B cell (primary cell): ENCODE results near the gene KCTD4. TPM values are rescaled to one million over a fixed set of nuclear protein-coding genes. Genes with fewer than 3 reads are reported as not detected.

Experiments
- ATAC-seq: fragments of 200-7000 bp; cut with Tn5 transposase; one replicate; pipeline ENCODE4 v1.10.0; 2021; ENCODE audit warnings: low read depth, mild to moderate bottlenecking, moderate number of reproducible peaks, moderate library complexity
- CTCF ChIA-PET: fragments of 350-600 bp; sonication (Branson Sonifier 250); formaldehyde crosslinking; loops from one replicate; lab custom pipeline; 2021; ENCODE audit warnings: antibody characterized with exemption, inconsistent platforms; lab: Charles Lee
- POLR2A ChIA-PET: fragments of 350-600 bp; sonication (Branson Sonifier 250); formaldehyde crosslinking; loops from one replicate; lab custom pipeline; 2021; ENCODE audit warnings: antibody characterized with exemption; lab: Charles Lee
- DNase-seq: peaks from one replicate; pipeline ENCODE4 v3.0.0; 2013
- H2AFZ ChIP-seq: 2 replicates; pipeline ENCODE4 v1.6.1; 2012; ENCODE audit warnings: mild to moderate bottlenecking, low read depth, low read length; ENCODE audit not compliant: insufficient read depth, poor library complexity, severe bottlenecking
- H3K27ac ChIP-seq, 2 donors: 1 replicate in 1 of 2; 2 replicates in 1 of 2; pipeline ENCODE4 v1.5.1; 2012 to 2013; ENCODE audit warnings: low read length in 2 of 2, mild to moderate bottlenecking in 2 of 2, moderate library complexity in 1 of 2
- H3K27me3 ChIP-seq, 4 experiments: fragments of 200-600 bp in 1 of 4; sonication (generic) in 1 of 4; replicated peaks in 1 of 4; 1 replicate in 2 of 4; 2 replicates in 2 of 4; pipeline versions ENCODE4 v1.6.1 to v1.7.0; 2013 to 2016; ENCODE audit warnings: low read length in 3 of 4, mild to moderate bottlenecking in 2 of 4, mixed read lengths in 1 of 4, moderate library complexity in 1 of 4; ENCODE audit not compliant: insufficient read depth in 4 of 4, control insufficient read depth in 3 of 4; ENCODE audit errors: control extremely low read depth in 1 of 4
- H3K36me3 ChIP-seq, 2 experiments: replicated peaks in 1 of 2; 1 replicate in 1 of 2; 2 replicates in 1 of 2; pipeline versions ENCODE4 v1.6.1 to v1.7.1; 2013; ENCODE audit warnings: low read length in 1 of 2; ENCODE audit not compliant: insufficient read depth in 2 of 2, control insufficient read depth in 1 of 2; ENCODE audit errors: control extremely low read depth in 1 of 2, extremely low read depth in 1 of 2
- H3K4me1 ChIP-seq, 2 donors: fragments of 200-600 bp in 1 of 2; sonication (generic) in 1 of 2; 1 replicate in 1 of 2; 2 replicates in 1 of 2; pipeline versions ENCODE4 v1.5.1 to v1.6.1; 2013 to 2017; ENCODE audit warnings: low read length in 2 of 2; ENCODE audit not compliant: control insufficient read depth in 2 of 2, insufficient read depth in 2 of 2
- H3K4me2 ChIP-seq: replicated peaks from 2 replicates; pipeline ENCODE3; 2012; ENCODE audit warnings: mild to moderate bottlenecking, low read depth, low read length; ENCODE audit not compliant: poor library complexity, severe bottlenecking
- H3K4me3 ChIP-seq, 5 experiments: fragments of 200-600 bp in 1 of 5; sonication (generic) in 1 of 5; 1 replicate in 3 of 5; 2 replicates in 2 of 5; pipeline versions ENCODE4 v1.5.1 to v1.7.0; 2011 to 2016; ENCODE audit warnings: low read length in 4 of 5, mild to moderate bottlenecking in 4 of 5, low read depth in 2 of 5, control low read depth in 1 of 5, moderate library complexity in 1 of 5; ENCODE audit not compliant: insufficient read depth in 1 of 5; ENCODE audit errors: control extremely low read depth in 1 of 5, extremely low read depth in 1 of 5
- H3K79me2 ChIP-seq: fragments of 200-600 bp; sonication (generic); one replicate; pipeline ENCODE4 v1.6.0; 2016; ENCODE audit warnings: low read length; ENCODE audit not compliant: control insufficient read depth, insufficient read depth
- H3K9ac ChIP-seq: fragments of 200-600 bp; sonication (generic); 2 replicates; pipeline ENCODE4 v1.6.1; 2017; ENCODE audit warnings: mild to moderate bottlenecking, low read length, moderate library complexity
- H3K9me3 ChIP-seq, 3 donors: one replicate each; pipeline versions ENCODE4 v1.6.1 to v1.7.1; 2013; ENCODE audit warnings: low read length in 2 of 3; ENCODE audit not compliant: control insufficient read depth in 2 of 3, insufficient read depth in 1 of 3; ENCODE audit errors: control extremely low read depth in 1 of 3
- H4K20me1 ChIP-seq: 2 replicates; pipeline ENCODE4 v1.6.0; 2012; ENCODE audit warnings: mild to moderate bottlenecking, low read length; ENCODE audit not compliant: insufficient read depth, control insufficient read depth, poor library complexity, severe bottlenecking
- H3K27ac Mint-ChIP-seq: one replicate; pipeline ENCODE4 v1.8.0; 2021; ENCODE audit warnings: mixed read lengths
- H3K27me3 Mint-ChIP-seq: one replicate; pipeline ENCODE4 v1.8.0; 2021; ENCODE audit warnings: mixed read lengths
- H3K4me1 Mint-ChIP-seq: one replicate; pipeline ENCODE4 v1.8.0; 2021; ENCODE audit warnings: mixed read lengths
- H3K4me3 Mint-ChIP-seq: one replicate; pipeline ENCODE4 v1.8.0; 2021; ENCODE audit warnings: mixed read lengths
- H3K9me3 Mint-ChIP-seq: one replicate; pipeline ENCODE4 v1.8.0; 2022; ENCODE audit warnings: mixed read lengths; ENCODE audit not compliant: insufficient read depth
- EZH2 ChIP-seq: IDR thresholded peaks from 2 replicates; pipeline ENCODE4 v1.6.1; 2012; ENCODE audit warnings: borderline replicate concordance, low read depth, mild to moderate bottlenecking, moderate library complexity, low read length; ENCODE audit not compliant: insufficient read depth, poor library complexity, severe bottlenecking
- WGBS: methylation state at CpG from one replicate; pipeline ENCODE4 v1.1.5; 2013; ENCODE audit warnings: missing lambda C conversion rate; ENCODE audit not compliant: insufficient coverage; 5-methylcytosine and 5-hydroxymethylcytosine counted together
- intact Hi-C: fragments of 100-400 bp; cut with micrococcal nuclease; formaldehyde crosslinking; loops from one replicate; pipeline ENCODE4 v1.10.0; 2022
- polyA plus RNA-seq: library from polyadenylated mRNA; depleted of rRNA; stranded (reverse); fragments of >200 nt; gene quantifications from 2 replicates; pipeline ENCODE4 v1.2.3, GENCODE V29; 2012
- total RNA-seq, 2 donors: library from RNA; stranded (reverse); fragments of 120-200 nt in 1 of 2; gene quantifications; 1 replicate in 1 of 2; 2 replicates in 1 of 2; pipeline versions ENCODE4 v1.2.3 to v1.2.4, GENCODE V29; 2013 to 2022
- TF ChIP-seq, protein P1 (sequence below): fragments of 200-600 bp; IDR thresholded peaks from one replicate; pipeline ENCODE4 v1.8.0; 2022; ENCODE audit warnings: antibody characterized with exemption, mild to moderate bottlenecking

KCTD4 gene
- total and polyA plus RNA-seq, 2 donors (not counting 1 experiment from before 2014, with no cell fraction given) = not detected

DNA sequence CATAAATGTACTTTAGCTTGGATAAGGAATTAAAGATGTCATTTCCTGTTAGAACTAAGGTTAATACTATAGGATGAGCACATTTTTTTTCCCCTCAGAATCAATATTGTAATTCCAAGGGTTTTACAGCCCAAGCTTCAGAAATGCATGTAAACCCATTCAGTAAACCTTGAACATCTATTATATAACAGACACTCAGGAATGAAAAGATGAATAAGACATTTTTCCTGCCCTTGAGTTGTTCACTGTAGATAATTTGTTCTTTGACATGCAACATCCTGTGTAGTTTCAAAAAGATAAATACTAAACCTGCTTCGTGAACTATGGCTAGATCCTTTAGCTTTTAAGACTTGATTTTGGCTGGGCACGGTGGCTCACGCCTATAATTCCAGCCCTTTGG is 21.7 kb upstream of the KCTD4 start:
- peaks cover 15% of the 10 kb centered on the region for H3K79me2 ChIP-seq
- Mint-ChIP-seq H3K27me3 (no peaks in the 10 kb centered on the region), H3K9me3 (no peaks in the 10 kb centered on the region), H3K27ac (no peak overlapping the region), H3K4me1 (peaks cover 5% of the 10 kb centered on the region), H3K4me3 (no peak overlapping the region)
- TF ChIP-seq EZH2 = no peak
- TF ChIP-seq, protein P1, sequence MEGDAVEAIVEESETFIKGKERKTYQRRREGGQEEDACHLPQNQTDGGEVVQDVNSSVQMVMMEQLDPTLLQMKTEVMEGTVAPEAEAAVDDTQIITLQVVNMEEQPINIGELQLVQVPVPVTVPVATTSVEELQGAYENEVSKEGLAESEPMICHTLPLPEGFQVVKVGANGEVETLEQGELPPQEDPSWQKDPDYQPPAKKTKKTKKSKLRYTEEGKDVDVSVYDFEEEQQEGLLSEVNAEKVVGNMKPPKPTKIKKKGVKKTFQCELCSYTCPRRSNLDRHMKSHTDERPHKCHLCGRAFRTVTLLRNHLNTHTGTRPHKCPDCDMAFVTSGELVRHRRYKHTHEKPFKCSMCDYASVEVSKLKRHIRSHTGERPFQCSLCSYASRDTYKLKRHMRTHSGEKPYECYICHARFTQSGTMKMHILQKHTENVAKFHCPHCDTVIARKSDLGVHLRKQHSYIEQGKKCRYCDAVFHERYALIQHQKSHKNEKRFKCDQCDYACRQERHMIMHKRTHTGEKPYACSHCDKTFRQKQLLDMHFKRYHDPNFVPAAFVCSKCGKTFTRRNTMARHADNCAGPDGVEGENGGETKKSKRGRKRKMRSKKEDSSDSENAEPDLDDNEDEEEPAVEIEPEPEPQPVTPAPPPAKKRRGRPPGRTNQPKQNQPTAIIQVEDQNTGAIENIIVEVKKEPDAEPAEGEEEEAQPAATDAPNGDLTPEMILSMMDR = no peak
- H3K27ac ChIP-seq = no peak overlapping the region
- ATAC-seq (no peak), DNase-seq (no peak)
- 100% methylated on average over 3 of the region's 3 CpGs for WGBS
- no peaks in the 10 kb centered on the region for H3K4me1 ChIP-seq
- H3K9me3 ChIP-seq = no peaks in the 10 kb centered on the region
- H4K20me1 ChIP-seq = peaks cover 6% of the 10 kb centered on the region
- H3K27me3 ChIP-seq = no peaks in the 10 kb centered on the region
- no peak overlapping the region for H2AFZ ChIP-seq
- no peak overlapping the region for H3K9ac ChIP-seq
- intact Hi-C loops = no loop called here
- no peaks in the 10 kb centered on the region for H3K36me3 ChIP-seq
- POLR2A ChIA-PET = no interaction called here
- H3K4me3 ChIP-seq = no peak overlapping the region
- H3K4me2 ChIP-seq = no peak overlapping the region
- CTCF ChIA-PET = no interaction called here

- no peaks in the 10 kb centered on the region for H3K9me3 Mint-ChIP-seq
- H3K9ac ChIP-seq = no peak overlapping the region
- ATAC-seq (no peak), DNase-seq (no peak)
- intact Hi-C loops = no loop called here
- no peaks in the 10 kb centered on the region for H3K36me3 ChIP-seq
- peaks cover 3% of the 10 kb centered on the region for H4K20me1 ChIP-seq
- H3K27ac ChIP-seq = no peak overlapping the region
- H3K79me2 ChIP-seq = peaks cover 12% of the 10 kb centered on the region
- ChIA-PET POLR2A (no interaction called here), CTCF (no interaction called here)
- no peaks in the 10 kb centered on the region for H3K9me3 ChIP-seq
- H3K4me2 ChIP-seq = no peak overlapping the region
- H3K27ac Mint-ChIP-seq = no peak overlapping the region
- H3K27me3 ChIP-seq = no peaks in the 10 kb centered on the region
- TF ChIP-seq, protein P1 = no peak
- TF ChIP-seq EZH2 = no peak
- peaks cover 10% of the 10 kb centered on the region for H3K4me1 Mint-ChIP-seq
- no peak overlapping the region for H2AFZ ChIP-seq
- WGBS = 98% methylated on average over 4 of the region's 4 CpGs
- no peaks in the 10 kb centered on the region for H3K4me1 ChIP-seq
- no peak overlapping the region for H3K4me3 ChIP-seq
- no peaks in the 10 kb centered on the region for H3K27me3 Mint-ChIP-seq
- no peak overlapping the region for H3K4me3 Mint-ChIP-seq
These were observed 19.6 kb upstream of the KCTD4 start for GRCh38 chr13:45220403-45220802.
